ENCODE results near the gene NEIL3. TPM values are rescaled to one million over a fixed set of nuclear protein-coding genes. Genes with fewer than 3 reads are reported as not detected.

Gene NEIL3
- polyA plus RNA-seq, 1 donor from 2014 or later, result 0.15 TPM

DNA sequence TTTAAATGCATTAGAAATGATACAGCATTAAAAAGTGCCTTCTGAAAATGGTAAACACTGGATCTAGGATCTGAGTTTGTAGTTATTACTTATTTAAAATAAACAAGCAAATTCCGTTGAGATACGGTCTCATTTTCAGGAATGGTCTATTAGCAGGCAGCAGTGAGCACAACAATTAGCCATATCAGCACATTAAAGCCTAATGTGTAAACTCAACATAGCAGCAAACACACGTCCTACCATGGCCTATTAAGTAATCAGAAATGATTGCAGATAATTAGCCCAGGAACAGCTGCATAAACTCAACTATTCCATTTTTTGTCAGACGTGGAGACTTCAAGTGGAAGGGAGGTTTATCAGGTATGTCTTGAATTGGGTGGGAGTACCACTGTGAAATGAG lies 61.8 kb downstream of the NEIL3 start:
- Histone ChIP-seq H3K9me2 (ENCODE audit: insufficient read depth, low read length) (no peaks in the 10 kb centered on the region), H3K36me3 (ENCODE audit: insufficient read depth, low read length) (no peaks in the 10 kb centered on the region), H2AFZ (ENCODE audit: low read depth, low read length) (no peak overlapping the region), H3K27me3 (ENCODE audit: insufficient read depth, low read depth, low read length) (no peaks in the 10 kb centered on the region), H3K9ac (ENCODE audit: low read length) (no peak overlapping the region), H3K4me2 (ENCODE audit: low read length) (no peak overlapping the region), H4K20me1 (ENCODE audit: insufficient read depth) (no peaks in the 10 kb centered on the region), H3K9me3 (ENCODE audit: low read length) (no peaks in the 10 kb centered on the region), H3F3A (ENCODE audit: insufficient read depth, low read length, poor library complexity, severe bottlenecking) (no peaks in the 10 kb centered on the region), H3K79me2 (replicated peaks; ENCODE audit: insufficient read depth, low read length) (no peaks in the 10 kb centered on the region), H3K4me3 (ENCODE audit: low read length) (no peak overlapping the region), H3K27ac (ENCODE audit: low read length) (no peak overlapping the region)
- TF ChIP-seq, protein P1, sequence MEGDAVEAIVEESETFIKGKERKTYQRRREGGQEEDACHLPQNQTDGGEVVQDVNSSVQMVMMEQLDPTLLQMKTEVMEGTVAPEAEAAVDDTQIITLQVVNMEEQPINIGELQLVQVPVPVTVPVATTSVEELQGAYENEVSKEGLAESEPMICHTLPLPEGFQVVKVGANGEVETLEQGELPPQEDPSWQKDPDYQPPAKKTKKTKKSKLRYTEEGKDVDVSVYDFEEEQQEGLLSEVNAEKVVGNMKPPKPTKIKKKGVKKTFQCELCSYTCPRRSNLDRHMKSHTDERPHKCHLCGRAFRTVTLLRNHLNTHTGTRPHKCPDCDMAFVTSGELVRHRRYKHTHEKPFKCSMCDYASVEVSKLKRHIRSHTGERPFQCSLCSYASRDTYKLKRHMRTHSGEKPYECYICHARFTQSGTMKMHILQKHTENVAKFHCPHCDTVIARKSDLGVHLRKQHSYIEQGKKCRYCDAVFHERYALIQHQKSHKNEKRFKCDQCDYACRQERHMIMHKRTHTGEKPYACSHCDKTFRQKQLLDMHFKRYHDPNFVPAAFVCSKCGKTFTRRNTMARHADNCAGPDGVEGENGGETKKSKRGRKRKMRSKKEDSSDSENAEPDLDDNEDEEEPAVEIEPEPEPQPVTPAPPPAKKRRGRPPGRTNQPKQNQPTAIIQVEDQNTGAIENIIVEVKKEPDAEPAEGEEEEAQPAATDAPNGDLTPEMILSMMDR (IDR thresholded peaks at IDR 0.05; ENCODE audit: poor library complexity, severe bottlenecking), result no peak
- TF ChIP-seq, protein P2, sequence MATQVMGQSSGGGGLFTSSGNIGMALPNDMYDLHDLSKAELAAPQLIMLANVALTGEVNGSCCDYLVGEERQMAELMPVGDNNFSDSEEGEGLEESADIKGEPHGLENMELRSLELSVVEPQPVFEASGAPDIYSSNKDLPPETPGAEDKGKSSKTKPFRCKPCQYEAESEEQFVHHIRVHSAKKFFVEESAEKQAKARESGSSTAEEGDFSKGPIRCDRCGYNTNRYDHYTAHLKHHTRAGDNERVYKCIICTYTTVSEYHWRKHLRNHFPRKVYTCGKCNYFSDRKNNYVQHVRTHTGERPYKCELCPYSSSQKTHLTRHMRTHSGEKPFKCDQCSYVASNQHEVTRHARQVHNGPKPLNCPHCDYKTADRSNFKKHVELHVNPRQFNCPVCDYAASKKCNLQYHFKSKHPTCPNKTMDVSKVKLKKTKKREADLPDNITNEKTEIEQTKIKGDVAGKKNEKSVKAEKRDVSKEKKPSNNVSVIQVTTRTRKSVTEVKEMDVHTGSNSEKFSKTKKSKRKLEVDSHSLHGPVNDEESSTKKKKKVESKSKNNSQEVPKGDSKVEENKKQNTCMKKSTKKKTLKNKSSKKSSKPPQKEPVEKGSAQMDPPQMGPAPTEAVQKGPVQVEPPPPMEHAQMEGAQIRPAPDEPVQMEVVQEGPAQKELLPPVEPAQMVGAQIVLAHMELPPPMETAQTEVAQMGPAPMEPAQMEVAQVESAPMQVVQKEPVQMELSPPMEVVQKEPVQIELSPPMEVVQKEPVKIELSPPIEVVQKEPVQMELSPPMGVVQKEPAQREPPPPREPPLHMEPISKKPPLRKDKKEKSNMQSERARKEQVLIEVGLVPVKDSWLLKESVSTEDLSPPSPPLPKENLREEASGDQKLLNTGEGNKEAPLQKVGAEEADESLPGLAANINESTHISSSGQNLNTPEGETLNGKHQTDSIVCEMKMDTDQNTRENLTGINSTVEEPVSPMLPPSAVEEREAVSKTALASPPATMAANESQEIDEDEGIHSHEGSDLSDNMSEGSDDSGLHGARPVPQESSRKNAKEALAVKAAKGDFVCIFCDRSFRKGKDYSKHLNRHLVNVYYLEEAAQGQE (IDR thresholded peaks at IDR 0.05; ENCODE audit: borderline replicate concordance), result no peak
- TF ChIP-seq MXI1 (conservative IDR thresholded peaks at IDR 0.05; ENCODE audit: poor library complexity, severe bottlenecking) (no peak), EZH2 (IDR thresholded peaks at IDR 0.05; ENCODE audit: borderline replicate concordance, insufficient read depth, low read length, poor library complexity, severe bottlenecking) (no peak), EP300 (conservative IDR thresholded peaks at IDR 0.05; ENCODE audit: poor library complexity, severe bottlenecking) (no peak), POLR2AphosphoS5 (IDR thresholded peaks at IDR 0.05) (no peak), RAD21 (conservative IDR thresholded peaks at IDR 0.05) (no peak), SMC3 (conservative IDR thresholded peaks at IDR 0.05; ENCODE audit: poor library complexity) (no peak), TAF1 (IDR thresholded peaks at IDR 0.05; ENCODE audit: low read depth) (no peak)

DNA sequence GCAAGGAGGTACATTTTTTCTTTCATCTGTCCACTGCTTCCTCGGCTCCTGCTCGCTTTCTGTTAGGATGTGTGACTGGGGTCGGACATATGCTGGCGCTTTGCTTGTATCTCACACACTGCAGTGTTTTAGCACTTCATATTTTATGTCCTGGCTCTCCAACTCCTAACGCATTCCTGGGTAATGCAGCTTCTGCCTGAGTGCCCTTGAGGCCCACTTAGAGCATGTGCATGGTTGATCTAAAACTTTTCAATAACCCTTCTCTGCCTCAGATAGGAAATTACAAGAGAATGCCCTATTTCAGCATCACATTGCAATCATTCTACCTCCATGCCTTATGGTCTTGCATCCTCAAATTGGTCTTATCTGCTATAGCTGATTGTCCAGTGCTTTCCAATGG lies 65.3 kb downstream of the NEIL3 start:
- Histone ChIP-seq H3K27me3 (ENCODE audit: insufficient read depth, low read depth, low read length) (no peaks in the 10 kb centered on the region), H4K20me1 (ENCODE audit: insufficient read depth) (no peaks in the 10 kb centered on the region), H3K9me2 (ENCODE audit: insufficient read depth, low read length) (no peaks in the 10 kb centered on the region), H3K4me2 (ENCODE audit: low read length) (no peak overlapping the region), H2AFZ (ENCODE audit: low read depth, low read length) (no peak overlapping the region), H3K9ac (ENCODE audit: low read length) (no peak overlapping the region), H3F3A (ENCODE audit: insufficient read depth, low read length, poor library complexity, severe bottlenecking) (no peaks in the 10 kb centered on the region), H3K27ac (ENCODE audit: low read length) (no peak overlapping the region), H3K4me3 (ENCODE audit: low read length) (no peak overlapping the region), H3K9me3 (ENCODE audit: low read length) (no peaks in the 10 kb centered on the region), H3K36me3 (ENCODE audit: insufficient read depth, low read length) (no peaks in the 10 kb centered on the region), H3K79me2 (replicated peaks; ENCODE audit: insufficient read depth, low read length) (no peaks in the 10 kb centered on the region)
- TF ChIP-seq EP300 (conservative IDR thresholded peaks at IDR 0.05; ENCODE audit: poor library complexity, severe bottlenecking), result no peak
- no peak for TF ChIP-seq MXI1 (conservative IDR thresholded peaks at IDR 0.05; ENCODE audit: poor library complexity, severe bottlenecking)
- no peak for TF ChIP-seq RAD21 (conservative IDR thresholded peaks at IDR 0.05)
- TF ChIP-seq, protein P2 (IDR thresholded peaks at IDR 0.05; ENCODE audit: borderline replicate concordance), result no peak

Measured in neural cell (in vitro differentiated cells).